Immature natural killer cell (primary cell): ENCODE data around the gene HTT. TPM values are rescaled to one million over a fixed set of nuclear protein-coding genes. Genes with fewer than 3 reads are reported as not detected.

Experiments
- DNase-seq, 3 donors: peaks; one replicate each; pipeline ENCODE4 v3.0.0; 2022; ENCODE audit warnings: mixed read lengths in 1 of 3
- H3K27ac Mint-ChIP-seq, 6 donors: one replicate each; pipeline ENCODE4 v1.8.0; 2020; ENCODE audit warnings: mixed read lengths in 6 of 6, mild to moderate bottlenecking in 5 of 6, inconsistent platforms in 4 of 6, moderate library complexity in 3 of 6
- H3K27me3 Mint-ChIP-seq, 3 donors: one replicate each; pipeline ENCODE4 v1.8.0; 2020 to 2021; ENCODE audit warnings: low read depth in 3 of 3, mild to moderate bottlenecking in 3 of 3, mixed read lengths in 3 of 3, moderate library complexity in 3 of 3, inconsistent platforms in 1 of 3
- H3K36me3 Mint-ChIP-seq, 3 donors: one replicate each; pipeline ENCODE4 v1.8.0; 2020; ENCODE audit warnings: mixed read lengths in 3 of 3, inconsistent platforms in 2 of 3, mild to moderate bottlenecking in 2 of 3
- H3K4me1 Mint-ChIP-seq, 2 donors: one replicate each; pipeline ENCODE4 v1.8.0; 2020; ENCODE audit warnings: inconsistent platforms in 2 of 2, mild to moderate bottlenecking in 2 of 2, mixed read lengths in 2 of 2, moderate library complexity in 1 of 2
- H3K4me3 Mint-ChIP-seq, 5 donors: one replicate each; pipeline ENCODE4 v1.8.0; 2020; ENCODE audit warnings: mild to moderate bottlenecking in 5 of 5, mixed read lengths in 5 of 5, inconsistent platforms in 3 of 5, moderate library complexity in 3 of 5
- H3K9me3 Mint-ChIP-seq, 6 donors: one replicate each; pipeline ENCODE4 v1.8.0; 2020; ENCODE audit warnings: mild to moderate bottlenecking in 6 of 6, mixed read lengths in 6 of 6, inconsistent platforms in 4 of 6, moderate library complexity in 3 of 6
- polyA plus RNA-seq, 3 donors: library from polyadenylated mRNA; unstranded; fragments of 300-500 nt; fragmentation: Illumina TruSeq; gene quantifications; one replicate each; pipeline ENCODE4 v1.2.3, GENCODE V29; 2021

HTT gene
- polyA plus RNA-seq, 3 donors from 2014 or later: 5.3 to 16.9 (median 6.2) TPM

GRCh38 chr4:3211866-3212265, 137.4 kb downstream of the HTT start:
- H3K27me3 Mint-ChIP-seq: peaks cover 0 to 7% (median 4%) of the 10 kb centered on the region in 3 donors
- H3K4me3 Mint-ChIP-seq: no peak overlapping the region
- H3K4me1 Mint-ChIP-seq: peaks cover 4 to 18% of the 10 kb centered on the region in 2 donors
- DNase-seq: no peak
- H3K9me3 Mint-ChIP-seq: no peaks in the 10 kb centered on the region
- H3K36me3 Mint-ChIP-seq: peaks cover 42 to 82% (median 51%) of the 10 kb centered on the region in 3 donors
- H3K27ac Mint-ChIP-seq: no peak overlapping the region

GRCh38 chr4:3212391-3213105, 138.1 kb downstream of the HTT start:
- H3K4me3 Mint-ChIP-seq: no peak overlapping the region
- peaks cover 39 to 81% (median 51%) of the 10 kb centered on the region in 3 donors for H3K36me3 Mint-ChIP-seq
- H3K27ac Mint-ChIP-seq: no peak overlapping the region
- peaks cover 0 to 7% (median 4%) of the 10 kb centered on the region in 3 donors for H3K27me3 Mint-ChIP-seq
- H3K4me1 Mint-ChIP-seq: peaks cover 0 to 14% of the 10 kb centered on the region in 2 donors
- DNase-seq: no peak
- H3K9me3 Mint-ChIP-seq: no peaks in the 10 kb centered on the region

- DNase-seq: no peak
- Mint-ChIP-seq H3K27me3 (peaks cover 0 to 7% (median 4%) of the 10 kb centered on the region in 3 donors), H3K36me3 (peaks cover 38 to 81% (median 48%) of the 10 kb centered on the region in 3 donors), H3K27ac (peak overlapping the region in 1 of 6 donors; percentile 26), H3K4me1 (peaks cover 0 to 10% of the 10 kb centered on the region in 2 donors), H3K4me3 (no peak overlapping the region), H3K9me3 (no peaks in the 10 kb centered on the region)
Measured at GRCh38 chr4:3213106-3213425, 138.6 kb downstream of the HTT start.

- DNase-seq: no peak
- Mint-ChIP-seq H3K4me1 (peaks cover 3 to 5% of the 10 kb centered on the region in 2 donors), H3K4me3 (no peak overlapping the region), H3K36me3 (peaks cover 35 to 83% (median 47%) of the 10 kb centered on the region in 3 donors), H3K27ac (peak overlapping the region in 1 of 6 donors; percentile 26), H3K27me3 (peaks cover 0 to 7% (median 4%) of the 10 kb centered on the region in 3 donors), H3K9me3 (no peaks in the 10 kb centered on the region)
Measured at GRCh38 chr4:3213661-3214250, 139.3 kb downstream of the HTT start.

- Mint-ChIP-seq H3K36me3 (peaks cover 30 to 79% (median 40%) of the 10 kb centered on the region in 3 donors), H3K4me1 (peaks cover 14 to 15% of the 10 kb centered on the region in 2 donors), H3K27ac (no peak overlapping the region), H3K9me3 (no peaks in the 10 kb centered on the region), H3K4me3 (no peak overlapping the region), H3K27me3 (peaks cover 0 to 4% (median 2%) of the 10 kb centered on the region in 3 donors)
- DNase-seq: no peak
Measured at GRCh38 chr4:3215256-3215655, 140.8 kb downstream of the HTT start.

GRCh38 chr4:3215733-3216132, 141.3 kb downstream of the HTT start:
- H3K9me3 Mint-ChIP-seq: no peaks in the 10 kb centered on the region
- H3K27me3 Mint-ChIP-seq: peaks cover 0 to 4% (median 0%) of the 10 kb centered on the region in 3 donors
- no peak overlapping the region for H3K27ac Mint-ChIP-seq
- peaks cover 19 to 20% of the 10 kb centered on the region in 2 donors for H3K4me1 Mint-ChIP-seq
- H3K36me3 Mint-ChIP-seq: peaks cover 30 to 75% (median 40%) of the 10 kb centered on the region in 3 donors
- H3K4me3 Mint-ChIP-seq: no peak overlapping the region
- no peak for DNase-seq

GRCh38 chr4:3217266-3217665, 142.8 kb downstream of the HTT start:
- Mint-ChIP-seq H3K27ac (peak overlapping the region in 1 of 6 donors; percentile 30), H3K4me3 (no peak overlapping the region), H3K9me3 (no peaks in the 10 kb centered on the region), H3K36me3 (peaks cover 34 to 81% (median 50%) of the 10 kb centered on the region in 3 donors), H3K27me3 (peaks cover 0 to 4% (median 0%) of the 10 kb centered on the region in 3 donors), H3K4me1 (peaks cover 30 to 31% of the 10 kb centered on the region in 2 donors)
- DNase-seq: no peak

GRCh38 chr4:3217771-3218170, 143.3 kb downstream of the HTT start:
- peaks cover 0 to 4% (median 0%) of the 10 kb centered on the region in 3 donors for H3K27me3 Mint-ChIP-seq
- no peak for DNase-seq
- no peaks in the 10 kb centered on the region for H3K9me3 Mint-ChIP-seq
- peaks cover 30 to 32% of the 10 kb centered on the region in 2 donors for H3K4me1 Mint-ChIP-seq
- H3K36me3 Mint-ChIP-seq: peaks cover 38 to 81% (median 51%) of the 10 kb centered on the region in 3 donors
- peak overlapping the region in 1 of 6 donors; percentile 30 for H3K27ac Mint-ChIP-seq
- H3K4me3 Mint-ChIP-seq: no peak overlapping the region

- H3K27me3 Mint-ChIP-seq: no peaks in the 10 kb centered on the region
- peaks cover 42 to 78% (median 47%) of the 10 kb centered on the region in 3 donors for H3K36me3 Mint-ChIP-seq
- DNase-seq: no peak
- H3K4me1 Mint-ChIP-seq: peaks cover 30 to 34% of the 10 kb centered on the region in 2 donors
- peak overlapping the region in 1 of 5 donors; percentile 32 for H3K4me3 Mint-ChIP-seq
- H3K9me3 Mint-ChIP-seq: no peaks in the 10 kb centered on the region
- H3K27ac Mint-ChIP-seq: peak overlapping the region in 5 of 6 donors; percentile 29 to 82 (median 57)
Measured at GRCh38 chr4:3218824-3219760, 144.6 kb downstream of the HTT start.

- H3K27me3 Mint-ChIP-seq: peaks cover 0 to 2% (median 0%) of the 10 kb centered on the region in 3 donors
- no peaks in the 10 kb centered on the region for H3K9me3 Mint-ChIP-seq
- peak overlapping the region in 1 of 5 donors; percentile 75 for H3K4me3 Mint-ChIP-seq
- peaks cover 39 to 74% (median 43%) of the 10 kb centered on the region in 3 donors for H3K36me3 Mint-ChIP-seq
- H3K4me1 Mint-ChIP-seq: peaks cover 32 to 35% of the 10 kb centered on the region in 2 donors
- H3K27ac Mint-ChIP-seq: peak overlapping the region in 5 of 6 donors; percentile 29 to 82 (median 68)
- no peak for DNase-seq
Measured at GRCh38 chr4:3219761-3220475, 145.4 kb downstream of the HTT start.

- H3K4me3 Mint-ChIP-seq: peak overlapping the region in 4 of 5 donors; percentile 0 to 75 (median 20)
- H3K4me1 Mint-ChIP-seq: peaks cover 32 to 41% of the 10 kb centered on the region in 2 donors
- H3K27me3 Mint-ChIP-seq: peaks cover 0 to 2% (median 0%) of the 10 kb centered on the region in 3 donors
- peaks cover 37 to 67% (median 43%) of the 10 kb centered on the region in 3 donors for H3K36me3 Mint-ChIP-seq
- H3K9me3 Mint-ChIP-seq: no peaks in the 10 kb centered on the region
- peak overlapping the region in 5 of 6 donors; percentile 28 to 84 (median 41) for H3K27ac Mint-ChIP-seq
- peak in 1 of 3 donors; percentile 26 for DNase-seq
Measured at GRCh38 chr4:3220476-3221183, 146.1 kb downstream of the HTT start.

- Mint-ChIP-seq H3K27me3 (peaks cover 0 to 2% (median 2%) of the 10 kb centered on the region in 3 donors), H3K36me3 (peaks cover 35 to 66% (median 43%) of the 10 kb centered on the region in 3 donors), H3K9me3 (no peaks in the 10 kb centered on the region), H3K4me1 (peaks cover 32 to 44% of the 10 kb centered on the region in 2 donors), H3K4me3 (peak overlapping the region; percentile 0 to 75 (median 27)), H3K27ac (peak overlapping the region; percentile 19 to 84 (median 77))
- DNase-seq: no peak
Measured at GRCh38 chr4:3221184-3221494, 146.7 kb downstream of the HTT start.
